HG03025 (cell line): ENCODE measurements around the gene SH3PXD2A.

Source experiments
- ATAC-seq: cut with Tn5 transposase; IDR thresholded peaks from one replicate; pipeline ENCODE4 v1.9.1; 2021; ENCODE audit warnings: mild to moderate bottlenecking, moderate library complexity; ENCODE audit not compliant: unreplicated experiment, low FRiP score

The SH3PXD2A gene

DNA sequence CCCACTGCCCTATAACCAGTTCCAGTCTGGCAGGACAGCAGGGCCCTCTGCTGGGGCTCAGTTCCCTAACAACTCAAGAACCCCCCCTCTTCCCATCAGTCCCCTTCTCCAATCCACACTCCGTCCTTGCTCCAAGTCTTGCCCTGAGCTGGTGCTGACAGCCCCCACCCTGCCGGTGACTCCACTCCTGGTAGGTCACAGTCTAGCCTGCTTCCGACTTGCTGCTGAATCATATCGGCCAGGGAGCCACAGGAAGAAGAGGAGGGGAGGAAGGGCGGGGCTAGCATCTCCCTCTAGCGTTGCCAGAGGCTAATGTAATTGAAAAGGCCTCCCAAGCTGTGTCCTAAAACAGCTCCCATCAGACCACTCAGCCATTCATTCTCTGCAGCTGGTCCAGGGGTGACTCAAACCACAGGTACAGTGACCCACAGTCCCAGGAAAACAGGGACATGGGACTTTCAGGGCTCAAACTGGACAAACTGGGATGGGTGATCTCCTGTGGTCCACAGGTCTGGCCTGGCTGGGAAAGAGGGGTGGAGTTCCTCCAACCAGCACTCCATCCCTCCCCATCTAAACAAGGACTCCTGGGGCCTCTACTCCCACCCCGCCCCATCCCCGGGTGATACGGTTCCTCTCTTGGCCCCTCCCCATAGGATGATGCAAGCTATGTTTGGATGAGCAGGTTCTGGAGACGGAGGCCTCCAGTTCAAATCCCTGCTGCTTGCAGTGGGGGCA, 158.8 kb downstream of the SH3PXD2A start:
- ATAC-seq = no peak

- no peak for ATAC-seq
These were observed 159.3 kb downstream of the SH3PXD2A start for GRCh38 chr10:103696094-103696410.

DNA sequence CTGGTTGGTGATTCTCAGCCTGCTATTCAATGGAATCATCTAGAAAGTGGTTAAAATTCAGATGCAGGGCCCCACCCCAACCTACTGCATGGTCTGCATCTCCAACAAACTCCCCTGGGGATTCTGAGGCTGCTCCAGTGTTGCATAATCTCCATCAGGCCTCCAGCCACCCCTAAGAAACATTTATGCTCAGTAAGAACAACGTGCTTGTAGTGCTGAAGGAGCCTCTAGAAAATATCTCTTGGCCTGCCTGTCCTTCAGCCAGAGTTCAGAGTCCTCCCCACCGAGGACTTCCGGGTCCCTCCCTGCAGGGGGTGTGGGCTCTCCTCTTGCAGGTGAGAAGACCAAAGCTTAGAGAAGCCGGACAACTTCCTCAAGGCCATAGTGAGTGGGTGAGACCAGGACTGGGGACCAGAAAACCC, 159.8 kb downstream of the SH3PXD2A start:
- no peak for ATAC-seq

GRCh38 chr10:103693812-103694205, 161.6 kb downstream of the SH3PXD2A start:
- no peak for ATAC-seq

DNA sequence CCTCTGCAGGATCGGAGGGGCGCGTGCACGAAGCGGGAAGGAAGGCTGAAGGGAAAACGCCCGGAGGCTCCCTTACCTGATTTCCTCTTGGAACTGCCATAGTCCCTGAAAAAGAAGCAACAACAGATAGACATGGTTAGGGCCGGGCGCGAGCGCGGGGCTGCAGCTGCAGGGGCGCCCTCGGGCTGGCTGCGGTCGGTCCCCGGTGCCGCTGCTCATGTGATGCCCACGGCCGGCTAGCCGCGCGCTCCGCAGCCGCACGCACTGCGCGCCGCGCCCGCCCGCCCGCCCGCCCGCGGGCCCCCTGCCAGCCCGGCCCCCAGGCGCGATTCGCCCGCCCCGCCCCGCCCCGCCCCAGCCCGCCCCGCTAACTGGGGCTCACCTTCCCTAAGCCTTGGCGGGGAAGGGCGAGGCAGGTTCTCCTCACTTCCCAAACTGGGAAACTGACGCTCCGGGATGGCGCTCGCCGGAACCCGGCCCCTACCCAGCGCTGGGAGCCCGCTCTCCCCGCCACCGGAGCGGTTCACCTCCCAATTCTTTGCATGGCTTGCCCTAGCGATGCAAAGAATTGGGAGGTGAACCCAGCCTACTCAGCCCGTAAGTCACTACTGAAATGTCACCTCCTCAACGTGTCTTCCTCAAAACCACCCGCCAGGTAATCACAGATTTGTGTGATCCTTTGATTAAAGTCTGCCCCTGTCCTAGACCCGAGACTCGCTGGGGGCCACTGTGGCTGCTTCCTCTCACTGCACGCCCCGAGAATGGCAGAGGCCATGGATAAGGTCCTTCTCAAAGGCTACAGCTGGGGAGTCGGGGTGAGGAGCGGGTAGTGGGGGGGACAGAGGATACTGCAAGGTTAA, 162.2 kb downstream of the SH3PXD2A start:
- ATAC-seq = peak; percentile 35

- ATAC-seq = peak; percentile 61
These were observed 162.9 kb downstream of the SH3PXD2A start for GRCh38 chr10:103692436-103692951.

DNA sequence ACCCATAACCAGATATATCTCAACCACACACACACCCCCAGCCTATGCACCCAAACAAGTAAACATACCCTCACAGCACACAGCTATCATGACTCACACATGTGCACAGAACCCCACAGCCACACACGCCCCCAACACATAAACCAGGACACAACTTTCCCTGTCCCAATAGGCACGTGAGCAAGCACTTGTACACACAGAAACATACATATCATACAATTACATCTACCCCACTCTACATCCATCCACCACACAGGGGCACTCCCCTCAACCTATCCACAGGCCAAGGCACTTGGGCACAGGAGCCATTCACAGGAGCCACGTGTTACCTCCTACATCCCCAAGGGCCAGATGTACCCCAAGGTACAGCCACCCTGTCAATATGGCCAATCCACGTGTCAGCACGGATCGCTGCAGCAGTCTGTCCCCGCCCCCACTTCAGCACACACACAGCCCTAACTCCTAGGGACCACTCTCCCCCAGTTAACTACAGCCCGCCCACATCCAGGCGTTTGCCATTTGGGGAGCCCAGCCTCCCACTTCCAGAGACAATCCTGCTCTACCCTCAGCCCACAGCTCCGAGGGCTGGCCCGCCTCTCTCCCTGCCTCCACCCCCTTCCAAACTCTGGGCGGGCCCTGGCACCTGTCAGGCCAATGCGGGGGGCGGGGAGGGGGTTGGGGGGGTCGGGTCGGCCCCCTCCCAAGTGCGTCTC, 163.5 kb downstream of the SH3PXD2A start:
- ATAC-seq = peak; percentile 28

DNA sequence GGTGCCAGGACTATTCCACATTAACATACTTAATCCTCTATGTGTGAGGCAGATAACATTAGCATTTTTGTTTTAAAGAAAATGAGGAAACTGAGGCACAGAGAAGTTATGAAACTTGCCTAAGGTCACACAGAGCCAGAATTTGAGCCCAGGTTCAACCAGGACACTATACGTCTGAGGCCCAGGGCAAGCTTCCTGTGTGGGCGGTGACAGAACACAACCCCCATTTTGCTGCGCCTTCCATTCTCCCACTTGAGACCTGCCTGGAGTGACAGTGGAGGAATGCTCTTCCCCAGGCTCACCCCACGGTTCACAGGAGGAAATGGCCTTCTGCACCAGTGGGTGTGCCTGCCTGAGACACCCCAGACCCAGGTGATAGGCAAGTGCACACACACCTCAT, 164.1 kb downstream of the SH3PXD2A start:
- ATAC-seq = no peak

GRCh38 chr10:103690281-103690680, 165.1 kb downstream of the SH3PXD2A start:
- ATAC-seq = no peak

- no peak for ATAC-seq
These were observed 166.9 kb downstream of the SH3PXD2A start for GRCh38 chr10:103688491-103688890.

GRCh38 chr10:103687718-103688117, 167.7 kb downstream of the SH3PXD2A start:
- no peak for ATAC-seq

- ATAC-seq = no peak
These were observed 168.2 kb downstream of the SH3PXD2A start for GRCh38 chr10:103687172-103687571.

DNA sequence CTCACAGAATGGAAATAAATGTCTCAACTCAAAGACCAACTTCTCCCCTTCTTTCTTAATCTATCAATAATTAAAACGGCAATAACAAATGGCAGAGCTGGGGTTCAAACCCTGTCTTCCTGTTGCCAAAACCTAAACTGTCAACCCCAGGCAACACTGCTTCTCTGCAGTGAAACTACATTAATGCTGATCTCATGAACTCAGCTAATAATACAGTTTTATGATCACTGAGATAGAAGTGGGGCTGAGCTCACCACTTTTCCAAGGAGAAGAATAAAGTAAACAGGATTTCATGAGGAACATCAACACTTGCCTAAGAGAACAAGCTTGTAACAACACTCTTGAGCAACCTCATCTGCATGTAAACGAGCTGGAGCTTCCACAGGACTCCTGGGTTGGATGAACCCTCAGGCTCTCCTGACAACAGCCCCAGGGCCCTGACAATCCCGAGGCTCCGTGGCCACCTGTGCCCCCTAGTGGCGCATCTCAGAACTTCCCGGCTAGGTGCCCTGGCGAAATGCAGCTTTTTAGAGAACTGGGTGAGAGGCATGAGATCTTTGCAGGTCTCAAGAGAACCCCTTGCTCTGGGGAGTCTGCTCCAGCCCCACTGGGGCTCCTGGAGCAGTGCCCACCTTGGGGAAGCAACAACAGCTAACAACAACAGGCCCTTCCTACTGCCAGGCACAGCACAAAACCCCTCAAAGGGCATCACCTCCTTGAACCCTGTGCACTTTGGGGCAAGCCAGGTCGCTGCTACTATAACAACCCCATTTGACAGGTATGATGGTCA, 169.3 kb downstream of the SH3PXD2A start:
- no peak for ATAC-seq

GRCh38 chr10:103683851-103684250, 171.5 kb downstream of the SH3PXD2A start:
- ATAC-seq = no peak

GRCh38 chr10:103682631-103683030, 172.7 kb downstream of the SH3PXD2A start:
- no peak for ATAC-seq

DNA sequence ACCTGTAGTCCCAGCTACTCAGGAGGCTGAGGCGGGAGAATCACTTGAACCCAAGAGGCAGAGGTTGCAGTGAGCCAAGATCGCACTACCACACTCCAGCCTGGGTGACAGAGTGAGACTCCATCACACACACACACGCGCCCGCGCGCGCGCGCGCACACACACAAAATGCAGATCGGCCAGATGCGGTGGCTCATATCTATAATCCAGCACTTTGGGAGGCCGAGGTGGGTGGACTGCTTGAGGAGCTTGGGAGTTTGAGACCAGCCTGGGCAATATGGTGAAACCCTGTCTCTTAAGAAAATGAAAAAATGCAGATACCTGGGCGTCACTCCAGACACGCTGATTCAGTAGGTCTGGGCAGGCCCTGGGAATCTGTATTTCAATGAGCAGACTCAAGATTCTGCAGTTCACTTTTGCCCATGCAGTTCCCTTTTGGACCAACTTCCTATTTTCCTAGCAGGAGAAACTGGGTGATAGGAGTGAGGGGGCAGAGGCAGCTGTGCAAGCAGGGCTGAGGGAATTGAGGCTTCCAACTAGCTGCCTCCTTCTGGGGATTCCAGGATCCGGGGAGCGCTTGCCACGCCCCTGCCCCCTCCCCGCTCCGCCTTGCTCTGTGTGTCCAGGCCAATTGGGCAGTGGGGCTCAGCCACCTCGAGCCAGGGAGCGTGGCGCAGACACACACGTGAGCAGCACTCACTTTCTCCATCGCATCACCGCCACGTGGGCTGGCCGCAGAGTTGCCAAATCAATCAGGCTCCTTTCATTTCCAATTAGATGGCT, 173.6 kb downstream of the SH3PXD2A start:
- ATAC-seq = no peak

DNA sequence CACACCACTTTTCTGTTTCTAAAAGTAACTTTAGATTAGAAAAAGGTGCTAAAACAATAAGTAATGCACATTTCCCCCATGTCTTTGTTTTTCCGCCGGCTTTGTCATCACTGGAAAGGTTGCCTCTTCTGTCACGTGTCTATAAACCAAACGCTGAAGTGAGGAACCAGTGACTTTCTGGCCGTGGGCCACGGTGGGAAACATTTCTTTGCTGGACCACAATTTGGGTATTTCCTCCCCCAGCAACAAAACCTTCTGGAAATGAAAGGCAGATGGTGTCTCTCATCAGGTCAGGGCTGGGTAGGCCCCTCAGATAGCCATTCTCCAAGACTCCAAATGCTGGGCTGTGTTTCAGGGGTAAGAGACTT, 174.5 kb downstream of the SH3PXD2A start:
- no peak for ATAC-seq

DNA sequence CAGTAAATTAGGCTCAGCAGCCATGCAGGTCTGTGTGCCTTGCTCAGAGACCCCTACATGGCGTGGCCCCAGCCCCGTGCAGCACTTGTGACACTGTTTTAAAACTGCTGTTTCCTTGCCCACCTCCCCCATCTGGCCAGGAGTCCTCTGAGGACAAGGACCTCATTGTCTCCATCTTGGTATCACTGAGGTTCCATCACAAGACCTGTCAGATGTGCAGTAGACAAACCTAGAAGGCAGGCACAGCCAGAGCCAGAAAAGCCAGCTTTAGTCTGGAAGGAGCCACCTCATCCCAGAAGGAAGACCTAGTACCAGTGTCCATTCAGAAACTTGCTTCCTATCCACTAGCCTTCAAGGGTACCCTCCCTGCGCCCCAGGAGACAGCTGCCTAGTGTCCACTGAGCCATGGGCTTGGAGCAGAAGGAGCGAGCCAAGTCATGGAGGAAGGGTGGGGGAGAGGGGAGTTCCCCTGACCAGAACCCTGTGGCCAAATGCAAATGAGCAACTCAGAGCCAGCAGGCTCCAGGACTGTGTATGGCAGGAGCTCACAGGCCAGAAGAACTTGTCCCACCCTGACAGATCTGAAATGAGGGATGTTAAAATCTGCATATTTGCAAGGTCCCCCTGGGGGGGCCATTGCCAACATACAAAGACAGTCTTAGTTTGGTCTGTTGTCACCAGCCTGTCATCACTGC, 176.1 kb downstream of the SH3PXD2A start:
- peak; percentile 69 for ATAC-seq

- ATAC-seq = peak; percentile 83
These were observed 177.2 kb downstream of the SH3PXD2A start for GRCh38 chr10:103678178-103678526.
